ENCODE results near the gene KRTAP13-4.
A peak's percentile ranks its signal among the peaks of the same experiment; 100 is the strongest.

The KRTAP13-4 gene, protein sequence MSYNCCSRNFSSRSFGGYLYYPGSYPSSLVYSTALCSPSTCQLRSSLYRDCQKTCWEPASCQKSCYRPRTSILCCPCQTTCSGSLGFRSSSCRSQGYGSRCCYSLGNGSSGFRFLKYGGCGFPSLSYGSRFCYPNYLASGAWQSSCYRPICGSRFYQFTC

DNA sequence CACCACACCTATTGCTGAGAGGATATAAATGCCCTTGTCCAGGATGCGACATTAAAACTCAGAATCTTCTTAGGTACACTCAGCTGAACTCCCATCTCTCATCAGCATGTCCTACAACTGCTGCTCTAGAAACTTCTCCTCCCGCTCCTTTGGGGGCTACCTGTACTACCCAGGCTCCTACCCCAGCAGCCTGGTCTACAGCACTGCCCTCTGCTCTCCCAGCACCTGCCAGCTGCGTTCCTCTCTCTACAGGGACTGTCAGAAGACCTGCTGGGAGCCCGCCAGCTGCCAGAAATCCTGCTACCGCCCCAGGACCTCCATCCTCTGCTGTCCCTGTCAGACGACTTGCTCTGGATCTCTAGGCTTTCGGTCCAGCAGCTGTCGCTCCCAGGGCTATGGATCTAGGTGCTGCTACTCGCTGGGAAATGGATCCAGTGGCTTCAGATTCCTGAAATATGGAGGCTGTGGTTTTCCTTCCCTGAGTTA is at the start of gene KRTAP13-4:
Gene KRTAP13-4, plus strand, starts transcription at position 51 of the 486 bp plus-strand sequence. Its CDS starts 56 bp downstream, at position 107.
- no peak for FAIRE-seq

DNA sequence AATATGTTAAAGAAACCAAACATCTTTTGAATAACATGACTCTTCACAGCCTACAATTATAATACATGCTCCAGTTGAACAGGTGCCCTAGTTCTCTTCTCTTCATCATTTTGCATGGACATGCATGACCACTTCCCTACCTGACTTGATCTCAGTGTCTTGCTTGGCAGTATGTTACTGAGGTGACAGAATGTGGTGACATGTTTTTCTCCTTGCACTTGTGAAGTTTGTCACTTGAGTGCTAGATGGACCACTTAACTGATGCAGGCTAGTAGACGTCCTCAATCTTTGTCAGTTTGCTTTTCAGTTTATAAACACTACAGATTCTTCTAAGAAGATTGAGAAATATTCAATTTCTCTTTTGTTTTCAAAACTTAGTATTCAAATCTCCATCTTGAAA is 47.8 kb upstream of the KRTAP13-4 start:
- DNase-seq (ENCODE audit: low spot score) (no peak), FAIRE-seq (no peak)

More for the DNA sequence above, at the start of gene KRTAP13-4:
- no peak for DNase-seq (ENCODE audit: low spot score)

DNA sequence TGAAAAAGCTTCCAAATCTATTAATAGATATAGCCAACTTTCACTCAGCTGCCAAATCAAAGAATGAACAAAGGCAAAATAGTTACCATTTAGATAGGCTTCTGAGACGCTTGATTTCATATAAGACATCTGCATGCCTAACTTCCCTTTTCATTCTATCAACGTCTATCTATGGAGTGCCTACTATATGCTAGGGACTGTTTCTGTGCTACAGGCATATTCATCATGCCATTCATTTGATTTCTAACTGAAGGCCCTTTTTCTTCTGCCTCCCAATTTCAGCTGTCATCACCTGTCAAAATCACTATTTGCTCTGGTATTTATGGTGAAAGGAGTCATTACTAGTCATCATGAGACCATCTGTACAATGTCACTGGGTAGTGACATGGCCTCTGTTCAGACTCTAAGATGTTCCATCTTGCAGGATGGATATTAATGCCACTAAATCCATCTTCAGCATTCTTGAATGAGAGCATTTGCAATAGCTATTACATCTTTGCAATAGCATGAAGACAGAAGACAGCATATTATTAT is 38.5 kb upstream of the KRTAP13-4 start:
- DNase-seq (ENCODE audit: low spot score) = no peak
- no peak for FAIRE-seq

DNA sequence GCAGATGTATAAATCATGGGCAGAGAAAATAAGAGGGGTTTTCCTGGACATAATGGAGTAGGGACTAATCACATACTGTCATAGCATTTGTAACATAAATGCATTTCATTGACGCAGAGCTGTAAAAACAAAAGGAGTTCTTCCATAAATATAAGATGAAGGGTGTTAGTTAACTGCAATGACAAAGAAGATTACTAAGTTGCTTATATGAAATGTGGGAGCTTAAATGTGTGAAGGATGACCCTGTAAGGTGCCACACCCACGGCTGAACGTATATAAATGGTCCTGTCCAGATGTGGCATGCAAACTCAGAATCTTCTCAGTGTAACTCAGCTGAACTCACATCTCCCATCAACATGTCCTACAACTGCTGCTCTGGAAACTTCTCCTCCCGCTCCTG is 34.3 kb upstream of the KRTAP13-4 start, which contains the start of gene KRTAP13-1:
Gene KRTAP13-1, plus strand, starts transcription at position 301 of the 400 bp plus-strand sequence. Its CDS starts 56 bp downstream, at position 357.
- DNase-seq (ENCODE audit: low spot score) = no peak
- no peak for FAIRE-seq

DNA sequence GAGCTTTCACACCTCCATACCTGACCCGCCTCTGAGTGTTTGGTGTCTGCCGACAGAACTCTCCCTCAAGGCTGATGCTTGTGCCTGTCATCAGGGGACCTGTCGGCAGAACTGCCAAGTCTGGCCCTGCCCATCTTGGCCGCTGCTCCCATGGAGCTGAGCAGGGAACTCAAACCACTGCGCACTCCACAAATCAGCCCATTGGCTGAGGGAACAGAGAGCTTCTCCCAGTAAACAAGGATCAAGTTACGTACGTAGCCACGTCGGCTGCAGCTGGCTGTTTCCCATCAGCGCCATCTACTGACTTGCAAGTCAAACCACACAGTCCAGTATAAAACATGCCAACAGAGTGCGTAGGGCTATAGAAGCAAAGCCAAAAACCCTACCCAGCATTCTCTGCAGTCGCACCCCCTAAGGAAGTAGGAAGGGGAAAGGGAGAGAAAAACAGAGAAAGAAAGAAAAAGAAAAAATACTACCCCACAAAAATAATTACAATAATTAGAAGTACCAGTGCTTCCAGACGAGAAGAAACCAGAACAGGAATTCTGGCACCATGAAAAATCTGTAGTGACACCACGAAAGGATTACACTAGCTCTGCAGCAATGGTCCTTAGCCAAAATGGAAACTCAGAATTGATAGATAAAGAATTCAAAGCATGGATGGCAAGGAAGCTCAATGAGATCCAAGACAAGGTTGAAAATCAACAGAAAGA is 21.1 kb upstream of the KRTAP13-4 start:
- peak; percentile 54 for DNase-seq (ENCODE audit: low spot score)
- no peak for FAIRE-seq

DNA sequence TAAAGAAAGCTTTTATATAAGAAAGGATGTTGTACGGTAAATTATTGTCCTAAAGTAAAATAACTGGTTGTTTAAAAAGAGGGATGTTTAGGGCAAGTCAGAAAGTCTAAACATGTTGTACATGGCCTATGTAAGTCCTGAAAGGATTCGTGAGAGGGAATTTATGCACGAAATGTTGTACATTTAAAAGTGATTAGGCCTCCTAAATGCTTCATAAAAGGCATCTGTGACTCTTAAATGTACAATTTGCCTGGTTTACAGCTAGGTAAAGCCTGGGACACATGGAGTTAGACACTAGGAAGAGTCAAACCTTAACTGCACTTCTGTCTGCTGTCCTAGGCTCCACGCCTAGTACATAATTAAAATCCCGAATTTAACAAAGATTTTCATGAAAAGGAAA is 14.0 kb upstream of the KRTAP13-4 start:
- no peak for DNase-seq (ENCODE audit: low spot score)
- no peak for FAIRE-seq

DNA sequence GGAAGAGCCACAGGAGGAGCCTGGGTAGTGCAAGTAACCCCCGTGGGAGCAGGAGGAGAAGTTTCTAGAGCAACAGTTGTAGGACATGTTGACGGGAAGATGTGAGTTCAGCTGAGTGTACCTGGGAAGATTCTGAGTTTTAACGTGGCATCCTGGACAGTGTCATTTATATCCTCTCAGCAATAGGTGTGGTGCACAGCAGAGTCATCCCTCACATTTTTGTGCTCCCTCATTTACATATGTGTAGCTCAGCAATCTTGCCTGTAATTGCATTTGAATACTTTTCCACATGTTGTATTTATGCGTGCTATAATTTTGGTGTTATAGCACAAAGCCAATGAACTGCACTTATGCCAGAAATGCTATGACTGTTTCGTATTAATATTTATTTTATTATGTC is 4.2 kb upstream of the KRTAP13-4 start, which contains the start of gene KRTAP13-3:
Gene KRTAP13-3, minus strand, starts transcription at position 101 of the 400 bp plus-strand sequence. Its CDS starts 14 bp downstream, at position 87.
- FAIRE-seq (no peak), DNase-seq (ENCODE audit: low spot score) (no peak)

DNA sequence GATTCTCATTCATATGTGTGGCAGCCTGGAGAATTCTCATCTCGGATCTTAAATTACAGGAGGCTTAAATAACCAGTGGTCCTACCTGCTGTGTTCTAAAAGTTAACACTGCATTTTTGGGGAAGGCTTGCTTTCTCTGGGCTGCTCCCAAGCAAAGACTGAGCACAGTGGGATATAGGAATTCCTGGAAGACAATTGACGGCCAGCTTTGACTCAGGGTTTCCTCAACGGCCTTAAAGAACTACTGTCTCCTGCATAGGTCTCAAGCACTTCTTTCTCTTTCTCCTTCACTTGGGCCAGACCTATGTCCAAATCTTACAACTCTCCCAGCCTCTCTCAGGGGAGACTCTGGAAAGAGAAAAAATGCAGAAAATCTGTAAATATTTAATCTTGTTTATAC is 3.3 kb upstream of the KRTAP13-4 start:
- no peak for DNase-seq (ENCODE audit: low spot score)
- no peak for FAIRE-seq

DNA sequence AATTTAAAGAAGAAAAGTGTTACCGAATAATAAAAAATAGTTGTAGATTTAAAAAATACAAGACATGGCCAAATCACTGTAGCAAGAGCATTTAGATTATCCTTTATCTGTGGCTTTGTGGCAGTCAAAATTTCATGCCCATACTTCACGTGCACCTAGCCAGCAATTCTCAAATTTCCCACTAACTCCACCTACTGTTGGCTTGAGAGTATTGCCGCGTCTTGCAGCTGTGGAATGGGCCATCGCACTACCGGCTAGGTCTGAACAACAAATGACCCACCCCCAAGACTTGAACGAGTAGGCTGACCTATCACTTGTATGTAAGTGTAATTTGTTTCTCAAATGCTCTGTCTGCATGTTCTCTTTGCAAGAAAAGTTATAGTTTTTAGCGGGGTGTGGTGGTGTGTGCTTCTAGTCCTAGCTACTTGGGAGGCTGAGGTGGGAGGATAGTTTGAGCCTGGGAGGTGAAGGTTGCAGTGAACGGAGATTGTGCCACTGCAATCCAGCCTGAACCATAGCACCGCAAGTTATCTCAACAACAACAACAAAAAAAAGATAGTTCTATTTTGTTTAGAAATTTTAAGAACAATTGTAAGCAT is 4.1 kb downstream of the KRTAP13-4 start:
- no peak for DNase-seq (ENCODE audit: low spot score)

DNA sequence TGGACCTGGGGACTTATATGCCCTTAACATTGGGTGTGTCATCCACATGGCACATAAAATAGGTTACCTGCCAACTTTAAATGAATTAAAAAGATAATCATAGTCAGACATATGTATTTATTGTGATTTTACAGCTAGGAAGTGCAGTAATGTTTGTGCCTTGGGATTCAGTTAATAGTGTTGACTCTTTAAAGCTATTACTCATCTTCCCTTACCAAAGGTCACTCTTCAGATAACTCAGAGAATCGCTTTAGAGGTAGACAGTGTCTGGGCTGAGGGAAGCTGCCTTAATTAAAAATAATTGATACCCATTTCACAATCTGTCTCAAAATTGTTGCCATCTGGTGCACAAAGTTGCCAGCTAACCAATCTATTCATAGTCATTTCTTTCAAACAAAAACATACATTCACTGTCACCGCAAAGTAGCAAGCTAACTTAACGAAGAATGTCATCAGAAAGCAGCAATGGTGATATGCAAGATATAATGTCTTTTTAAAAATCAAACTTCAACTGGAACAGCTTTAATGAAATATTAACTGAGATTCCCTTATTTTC is 7.1 kb downstream of the KRTAP13-4 start:
- FAIRE-seq = no peak
- DNase-seq (ENCODE audit: low spot score) = no peak

More for the DNA sequence above, 4.1 kb downstream of the KRTAP13-4 start:
- FAIRE-seq = no peak

DNA sequence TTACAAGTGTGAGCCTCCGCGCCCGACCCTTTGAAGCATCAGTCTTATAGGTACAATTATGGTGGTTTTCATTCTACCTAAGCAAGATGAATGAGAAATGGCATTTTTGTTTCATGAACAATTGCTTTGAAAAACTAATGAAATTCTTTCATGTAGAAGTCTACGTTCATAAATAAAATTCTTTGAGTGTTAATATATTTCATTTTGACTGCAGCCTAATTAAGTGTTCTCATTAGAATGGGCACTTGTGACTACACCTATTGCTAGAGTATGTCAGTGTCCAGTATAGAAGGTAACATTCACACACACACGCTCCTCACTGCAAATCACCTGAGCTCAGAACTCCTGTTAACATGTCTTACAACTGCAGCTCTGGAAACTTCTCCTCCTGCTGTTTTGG is 10.0 kb downstream of the KRTAP13-4 start, which contains the start of gene KRTAP15-1:
Gene KRTAP15-1, plus strand, starts transcription at position 301 of the 400 bp plus-strand sequence. Its CDS starts 53 bp downstream, at position 354.
- FAIRE-seq (no peak), DNase-seq (ENCODE audit: low spot score) (no peak)

DNA sequence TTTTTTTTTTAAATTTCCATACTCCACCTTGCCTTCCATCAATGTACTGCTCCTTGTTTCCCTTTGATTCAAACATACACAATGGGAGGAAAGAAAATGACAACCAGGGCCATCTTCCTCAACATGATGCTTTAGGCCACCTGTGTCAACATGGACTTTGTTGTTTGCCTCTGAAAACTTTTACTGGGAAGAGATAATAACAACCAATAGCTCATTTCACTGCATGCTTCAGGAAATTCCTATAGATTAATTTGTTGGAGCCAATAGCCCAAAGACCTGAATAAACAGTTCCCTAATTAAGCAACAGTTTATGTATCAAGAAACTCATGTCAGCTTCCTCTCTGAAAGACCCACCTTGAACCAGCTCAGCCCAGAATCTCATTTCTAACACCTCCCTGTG is 13.2 kb downstream of the KRTAP13-4 start:
- FAIRE-seq (no peak), DNase-seq (ENCODE audit: low spot score) (no peak)

DNA sequence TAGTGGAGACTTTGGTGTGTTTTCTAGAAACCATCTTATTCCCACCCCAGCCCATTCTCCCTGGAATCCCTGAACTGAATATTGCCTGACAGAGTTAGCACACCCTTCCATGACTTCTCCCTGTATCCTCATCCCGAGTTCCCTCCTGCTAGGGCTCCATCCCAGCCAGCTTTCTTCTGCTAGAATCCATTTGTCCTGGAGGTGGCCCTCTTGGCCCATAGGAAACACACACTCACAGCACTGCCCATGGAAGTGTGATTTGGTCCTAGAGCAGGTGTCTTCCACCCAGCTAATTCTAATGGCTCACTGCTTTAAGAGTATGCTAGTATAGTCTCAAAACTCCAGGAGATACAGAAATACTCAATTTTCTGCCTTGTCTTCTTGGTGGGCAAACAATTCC is 14.2 kb downstream of the KRTAP13-4 start:
- DNase-seq (ENCODE audit: low spot score) (no peak), FAIRE-seq (no peak)

DNA sequence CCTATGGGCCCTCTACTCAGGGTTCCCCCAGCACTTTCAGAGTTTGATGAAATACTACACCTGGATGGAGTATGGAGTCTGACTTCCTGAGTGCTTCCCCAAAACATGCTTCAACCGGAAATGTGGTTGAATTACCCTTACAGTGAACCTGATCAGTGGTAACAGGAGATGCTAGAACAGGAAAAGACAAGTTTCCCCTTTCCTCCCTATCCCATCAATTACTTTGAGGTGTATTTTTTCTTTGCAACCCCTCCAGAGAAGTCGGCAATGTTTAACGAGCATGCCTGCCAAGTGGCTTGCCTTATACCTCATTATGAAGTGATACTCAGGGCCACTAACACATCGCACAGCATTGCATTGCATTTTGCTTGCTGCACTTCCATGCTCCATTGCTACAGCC is 17.0 kb downstream of the KRTAP13-4 start:
- FAIRE-seq (no peak), DNase-seq (ENCODE audit: low spot score) (no peak)

DNA sequence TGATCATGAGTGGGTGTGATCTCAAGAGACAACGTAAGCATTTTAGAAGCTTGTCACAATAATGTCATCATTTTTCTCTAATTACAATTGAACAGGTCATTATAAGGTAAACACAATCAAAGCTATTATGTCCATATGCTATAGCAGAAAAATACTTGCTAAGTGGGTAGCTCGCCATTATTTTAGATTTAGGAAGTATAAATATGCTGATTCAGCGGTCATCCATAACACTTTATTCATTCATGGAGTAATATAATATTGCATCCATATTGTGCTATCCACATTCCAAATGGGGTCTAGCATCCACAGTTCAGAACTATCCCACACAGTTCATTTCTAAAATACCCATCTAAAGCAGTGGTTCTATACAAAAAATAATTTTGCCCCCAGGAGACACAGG is 18.5 kb downstream of the KRTAP13-4 start:
- DNase-seq (ENCODE audit: low spot score) (no peak), FAIRE-seq (no peak)

DNA sequence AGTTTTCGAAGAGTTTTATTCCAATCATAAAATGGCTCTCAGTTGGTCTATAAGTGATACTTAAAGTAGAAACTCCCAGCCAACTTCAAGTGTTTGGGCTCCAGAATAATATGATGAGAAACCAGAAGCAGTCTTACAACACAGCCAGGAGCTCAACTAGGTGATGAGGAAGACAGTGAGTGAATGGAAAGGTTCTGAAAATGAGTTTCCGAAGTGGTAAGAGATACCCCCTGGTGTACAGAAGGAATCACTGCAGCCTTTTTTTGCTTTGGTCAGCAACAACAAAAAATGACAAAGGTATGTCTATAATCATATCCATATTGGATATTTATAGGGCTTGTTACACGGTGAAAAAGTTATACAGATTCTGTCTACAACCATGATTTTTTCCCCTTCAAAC is 33.7 kb downstream of the KRTAP13-4 start:
- no peak for FAIRE-seq
- peak; percentile 7 for DNase-seq (ENCODE audit: low spot score)

DNA sequence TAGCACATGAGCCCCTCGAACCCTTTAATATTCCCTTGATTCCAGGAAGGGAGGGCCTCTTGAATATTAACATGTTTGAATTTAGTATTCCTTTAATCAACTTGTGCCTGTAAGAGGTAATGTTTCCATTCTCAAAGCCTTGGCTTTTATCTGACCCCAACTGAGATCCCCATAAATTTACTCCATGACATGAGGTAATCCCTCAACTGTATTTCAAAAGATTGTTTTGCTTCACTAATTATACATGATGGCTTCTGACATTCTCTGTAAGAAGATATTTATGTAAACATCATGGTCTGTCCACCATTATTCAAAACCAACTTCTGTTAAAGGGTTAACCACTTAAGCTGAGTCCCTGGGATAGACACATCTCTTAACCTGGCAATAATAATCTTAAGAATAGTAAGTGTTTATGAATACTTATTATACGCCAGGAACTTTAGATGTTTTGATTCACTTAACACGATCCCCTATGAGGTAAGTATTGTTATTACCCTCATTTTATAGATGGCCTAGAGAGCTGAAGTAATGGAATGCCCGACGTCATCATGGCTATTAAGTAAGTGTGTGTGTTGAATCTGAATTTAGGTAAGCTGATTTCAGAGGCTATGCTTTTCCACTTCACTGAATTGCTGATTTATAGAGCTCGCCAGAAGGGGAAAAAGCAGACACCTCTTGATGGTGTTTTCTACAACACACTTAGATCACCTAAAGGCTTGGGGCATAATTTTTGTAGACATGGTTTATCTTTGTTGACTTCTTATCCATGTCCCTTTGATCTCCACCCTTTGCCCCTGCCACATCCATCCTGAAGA is 39.1 kb downstream of the KRTAP13-4 start:
- no peak for DNase-seq (ENCODE audit: low spot score)
- no peak for FAIRE-seq

DNA sequence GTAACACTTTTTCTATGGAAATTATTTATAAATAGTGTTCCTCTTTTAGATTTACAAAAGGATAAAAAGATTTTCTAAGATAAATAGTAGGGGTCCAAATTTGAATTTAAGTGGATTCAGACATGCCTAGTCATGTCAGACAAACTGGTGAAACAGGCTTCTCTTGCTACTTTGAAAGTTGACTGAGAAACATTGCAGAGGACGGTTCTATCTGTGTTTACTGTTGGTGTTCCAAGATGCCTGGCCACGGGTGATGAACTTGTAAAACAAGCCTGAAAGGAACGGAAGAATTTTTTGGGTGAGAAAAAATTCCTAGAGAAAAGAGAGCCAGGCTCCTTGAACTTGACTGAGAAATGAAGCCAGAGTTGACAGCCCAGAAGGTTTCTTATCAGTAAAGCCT is 48.0 kb downstream of the KRTAP13-4 start:
- DNase-seq (ENCODE audit: low spot score) = no peak
- FAIRE-seq = no peak

DNA sequence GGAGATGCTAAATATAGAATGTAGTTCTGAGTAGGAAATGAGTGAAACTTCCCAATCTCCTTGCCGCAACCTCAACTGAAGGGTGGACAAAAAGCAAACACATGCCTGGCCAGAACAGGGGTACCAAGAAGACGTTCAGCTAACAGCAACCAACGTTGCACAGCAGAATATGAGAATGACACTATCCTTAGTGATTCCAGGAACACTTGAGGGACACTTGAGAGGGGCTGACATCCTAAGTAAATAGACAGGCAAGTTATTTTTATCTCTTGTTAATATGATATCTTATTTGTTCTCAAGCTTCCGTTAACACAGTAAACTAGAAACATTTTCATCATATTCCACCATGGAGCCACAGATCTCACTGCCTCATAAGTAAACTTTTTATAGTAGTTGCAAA is 49.2 kb downstream of the KRTAP13-4 start:
- no peak for FAIRE-seq
- DNase-seq (ENCODE audit: low spot score) = no peak

DNA sequence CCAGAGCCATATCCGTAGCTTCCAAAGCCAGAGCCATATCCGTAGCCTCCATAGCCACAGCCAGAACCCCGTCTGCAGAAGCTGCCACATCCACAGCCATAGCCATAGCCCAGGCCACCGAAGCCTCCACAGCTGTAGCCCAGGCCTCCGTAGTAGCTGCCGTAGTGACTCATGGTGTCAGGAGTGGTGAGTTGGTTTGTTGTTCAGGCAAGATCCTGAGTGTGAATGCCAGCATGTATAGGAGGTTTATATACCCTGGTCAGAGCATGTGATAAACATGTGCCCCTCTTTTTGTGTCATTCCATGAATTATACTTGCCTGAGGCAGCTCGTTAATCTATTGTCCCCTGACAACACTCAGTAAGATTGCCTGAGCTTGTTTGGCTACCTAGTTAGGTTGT is 50.1 kb downstream of the KRTAP13-4 start, which contains the start of gene KRTAP19-1:
Gene KRTAP19-1, minus strand, starts transcription at position 223 of the 400 bp plus-strand sequence. Its CDS starts 50 bp downstream, at position 173.
- FAIRE-seq (no peak), DNase-seq (ENCODE audit: low spot score) (no peak)

Measured in RCC 7860 (cell line).